ENCODE measurements around the gene PAXIP1. TPM values are rescaled to one million over a fixed set of nuclear protein-coding genes. Genes with fewer than 3 reads are reported as not detected.

PAXIP1 gene
- total RNA-seq, 1 experiment from 2014 or later = 32.6 TPM

DNA sequence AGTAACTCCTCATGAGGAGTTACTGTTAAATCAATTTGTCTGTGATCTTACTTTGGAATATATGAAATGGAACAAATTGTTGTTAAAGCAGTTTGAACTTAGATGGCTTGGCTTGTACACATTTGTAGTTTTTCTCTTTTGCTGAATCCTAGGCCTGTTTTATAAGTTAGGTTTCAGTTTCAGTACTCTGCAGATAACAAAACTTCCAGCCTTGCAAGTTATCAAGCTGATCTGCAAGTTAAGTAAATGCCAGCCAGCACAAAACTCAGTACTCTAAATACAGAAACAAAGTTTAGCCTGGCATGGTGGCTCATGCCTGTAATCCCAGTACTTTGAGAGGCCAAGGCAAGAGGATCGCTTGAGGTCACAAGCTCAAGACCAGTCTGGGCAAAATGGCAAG lies 25.0 kb upstream of the PAXIP1 start:
- Histone ChIP-seq H4K8ac (replicated peaks; ENCODE audit: insufficient read length, low read depth, low read length) (no peak overlapping the region), H3K79me2 (ENCODE audit: insufficient read depth, low read length) (no peaks in the 10 kb centered on the region), H3K23me2 (ENCODE audit: insufficient read length, low read depth, low read length, poor library complexity, severe bottlenecking) (no peaks in the 10 kb centered on the region), H2AK5ac (ENCODE audit: insufficient read length, low read length) (no peak overlapping the region), H3K79me1 (ENCODE audit: insufficient read depth, low read depth, low read length, poor library complexity, severe bottlenecking) (no peaks in the 10 kb centered on the region), H2BK120ac (ENCODE audit: low read depth, low read length, poor library complexity, severe bottlenecking) (no peak overlapping the region), H2BK5ac (ENCODE audit: insufficient read length, low read length) (no peak overlapping the region), H3T11ph (ENCODE audit: low read length) (no peak overlapping the region), H4K5ac (ENCODE audit: insufficient read length, low read depth, low read length) (no peak overlapping the region), H4K20me1 (ENCODE audit: control insufficient read depth, insufficient read depth, insufficient read length) (no peaks in the 10 kb centered on the region), H3K9ac (ENCODE audit: extremely low read depth, insufficient read length, low read length) (no peak overlapping the region), H3K14ac (ENCODE audit: insufficient read depth, low read length) (no peak overlapping the region), H3K27me3 (ENCODE audit: insufficient read depth, low read length) (no peaks in the 10 kb centered on the region), H2BK20ac (ENCODE audit: low read depth, low read length, poor library complexity, severe bottlenecking) (no peak overlapping the region), H3K9me3 (ENCODE audit: control insufficient read depth, low read depth, low read length) (no peaks in the 10 kb centered on the region), H4K91ac (ENCODE audit: insufficient read length, low read depth, low read length) (no peak overlapping the region), H3K4me2 (ENCODE audit: insufficient read depth, insufficient read length, low read length) (peak overlapping the region; percentile 13), H3K23ac (ENCODE audit: insufficient read length, low read depth, low read length) (no peak overlapping the region), H3K4me1 (ENCODE audit: insufficient read depth, low read length) (no peaks in the 10 kb centered on the region; the same call in 1 of the 2 replicates), H2BK15ac (ENCODE audit: low read depth, low read length) (no peak overlapping the region), H3K4ac (ENCODE audit: low read depth, low read length) (no peak overlapping the region), H2BK12ac (ENCODE audit: insufficient read length, low read depth, low read length) (peak overlapping the region; percentile 14), H3K56ac (ENCODE audit: insufficient read length, low read depth, low read length) (no peak overlapping the region), H2AFZ (ENCODE audit: low read length) (no peak overlapping the region), H3K27ac (ENCODE audit: insufficient read length, low read depth, low read length) (peak overlapping the region; percentile 87), H3K18ac (ENCODE audit: insufficient read length, low read depth, low read length) (no peak overlapping the region)
- Mint-ChIP-seq H3K27me3 (ENCODE audit: low read depth) (peaks cover 7% of the 10 kb centered on the region; the same call in 1 of the 2 replicates), H3K4me3 (no peak overlapping the region), H3K36me3 (ENCODE audit: insufficient read depth in 1 of 3, low read depth in 3 of 3) (peaks cover 0 to 25% (median 0%) of the 10 kb centered on the region in 3 experiments; a peak in 3 of 7 replicates), H3K4me1 (peaks cover 7% of the 10 kb centered on the region in 2 experiments), H3K9me3 (peaks cover 7 to 30% of the 10 kb centered on the region in 2 experiments), H3K27ac (peak overlapping the region in 1 of 3 experiments; percentile 69; a peak in 2 of 7 replicates)
- no CpG with 5 or more reads among the region's 1 CpG for WGBS (ENCODE audit: extremely low coverage, insufficient read length, low lambda C conversion rate)
- DNase-seq = no peak
- TF ChIP-seq, protein P1, sequence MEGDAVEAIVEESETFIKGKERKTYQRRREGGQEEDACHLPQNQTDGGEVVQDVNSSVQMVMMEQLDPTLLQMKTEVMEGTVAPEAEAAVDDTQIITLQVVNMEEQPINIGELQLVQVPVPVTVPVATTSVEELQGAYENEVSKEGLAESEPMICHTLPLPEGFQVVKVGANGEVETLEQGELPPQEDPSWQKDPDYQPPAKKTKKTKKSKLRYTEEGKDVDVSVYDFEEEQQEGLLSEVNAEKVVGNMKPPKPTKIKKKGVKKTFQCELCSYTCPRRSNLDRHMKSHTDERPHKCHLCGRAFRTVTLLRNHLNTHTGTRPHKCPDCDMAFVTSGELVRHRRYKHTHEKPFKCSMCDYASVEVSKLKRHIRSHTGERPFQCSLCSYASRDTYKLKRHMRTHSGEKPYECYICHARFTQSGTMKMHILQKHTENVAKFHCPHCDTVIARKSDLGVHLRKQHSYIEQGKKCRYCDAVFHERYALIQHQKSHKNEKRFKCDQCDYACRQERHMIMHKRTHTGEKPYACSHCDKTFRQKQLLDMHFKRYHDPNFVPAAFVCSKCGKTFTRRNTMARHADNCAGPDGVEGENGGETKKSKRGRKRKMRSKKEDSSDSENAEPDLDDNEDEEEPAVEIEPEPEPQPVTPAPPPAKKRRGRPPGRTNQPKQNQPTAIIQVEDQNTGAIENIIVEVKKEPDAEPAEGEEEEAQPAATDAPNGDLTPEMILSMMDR (conservative IDR thresholded peaks at IDR 0.05) = no peak
